HG03432 (cell line): Measurements from ENCODE around the gene CTDSP1.

Experiments used
- ATAC-seq: cut with Tn5 transposase; IDR thresholded peaks from one replicate; pipeline ENCODE4 v1.9.1; 2021; ENCODE audit warnings: mild to moderate bottlenecking, moderate library complexity; ENCODE audit not compliant: unreplicated experiment

CTDSP1 gene

DNA sequence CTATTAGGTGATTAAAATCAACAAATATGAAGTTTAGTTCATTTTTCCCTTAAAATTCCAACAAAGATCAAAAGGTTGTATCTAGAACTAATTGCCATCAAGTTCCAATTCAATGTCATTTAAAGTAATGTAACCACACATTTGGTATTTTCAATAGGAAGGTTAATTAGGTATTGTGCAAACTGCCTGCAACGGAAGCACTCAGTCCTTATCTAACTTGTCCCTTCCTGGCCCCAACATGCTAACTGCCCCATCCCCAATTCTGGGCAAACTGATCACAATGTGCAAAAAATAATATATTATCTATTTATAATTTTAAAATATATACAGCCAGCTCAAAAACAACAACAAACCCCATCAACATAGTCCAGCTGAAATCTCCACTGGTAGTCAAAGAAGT lies 52.4 kb downstream of the CTDSP1 start:
- ATAC-seq: no peak
